Mesothelial cell of epicardium (in vitro differentiated cells): ENCODE data around the gene PRIMPOL. TPM values are rescaled to one million over a fixed set of nuclear protein-coding genes. Genes with fewer than 3 reads are reported as not detected.

Experiments
- DNase-seq, 2 experiments: peaks; one replicate each; pipeline ENCODE4 v3.0.0; 2021; ENCODE audit warnings: low spot score in 2 of 2; ENCODE audit not compliant: unreplicated experiment in 2 of 2
- H3K27ac Mint-ChIP-seq: 2 replicates; pipeline ENCODE4 v1.8.0; 2021; ENCODE audit warnings: mixed read lengths
- H3K27me3 Mint-ChIP-seq: 2 replicates; pipeline ENCODE4 v1.8.0; 2021; ENCODE audit warnings: low read depth, mixed read lengths
- H3K36me3 Mint-ChIP-seq: 2 replicates; pipeline ENCODE4 v1.8.0; 2021; ENCODE audit warnings: mixed read lengths
- H3K4me1 Mint-ChIP-seq: 2 replicates; pipeline ENCODE4 v1.8.0; 2021; ENCODE audit warnings: mixed read lengths
- H3K4me3 Mint-ChIP-seq: 2 replicates; pipeline ENCODE4 v1.8.0; 2021; ENCODE audit warnings: mild to moderate bottlenecking, moderate library complexity, mixed read lengths
- H3K9me3 Mint-ChIP-seq: 2 replicates; pipeline ENCODE4 v1.8.0; 2021; ENCODE audit warnings: mixed read lengths
- total RNA-seq: library from RNA; stranded (reverse); gene quantifications from 3 replicates; pipeline ENCODE4 v1.2.1, GENCODE V29; 2021
- TF ChIP-seq, protein P1 (sequence below): fragments of 200-600 bp; sonication (generic); IDR thresholded peaks from one replicate; pipeline ENCODE4 v1.5.0; 2021; ENCODE audit warnings: antibody characterized with exemption; ENCODE audit not compliant: unreplicated experiment

The PRIMPOL gene
- total RNA-seq, 1 donor from 2014 or later, result 22.3 TPM

DNA sequence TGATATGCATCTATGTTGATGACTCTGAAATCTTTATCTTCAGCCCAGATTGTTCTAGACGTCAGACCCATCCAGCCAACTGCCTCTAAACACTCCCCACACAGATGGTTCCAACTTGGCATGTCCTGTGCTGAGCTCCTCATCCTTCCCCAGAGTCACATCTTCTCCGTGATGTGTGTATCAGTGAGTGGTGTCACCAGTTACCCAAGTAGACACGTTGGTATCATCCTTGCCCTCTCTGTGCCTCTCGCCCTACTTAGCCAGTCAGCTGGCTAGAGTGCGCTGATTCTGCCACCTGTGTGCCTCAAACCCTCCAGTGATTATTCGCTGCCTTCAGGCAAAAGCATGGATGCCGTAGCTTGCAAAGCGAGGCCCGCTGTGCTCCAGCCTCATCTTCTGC lies 18.6 kb downstream of the PRIMPOL start:
- no peaks in the 10 kb centered on the region for H3K4me1 Mint-ChIP-seq
- no peaks in the 10 kb centered on the region for H3K27me3 Mint-ChIP-seq
- TF ChIP-seq, protein P1, sequence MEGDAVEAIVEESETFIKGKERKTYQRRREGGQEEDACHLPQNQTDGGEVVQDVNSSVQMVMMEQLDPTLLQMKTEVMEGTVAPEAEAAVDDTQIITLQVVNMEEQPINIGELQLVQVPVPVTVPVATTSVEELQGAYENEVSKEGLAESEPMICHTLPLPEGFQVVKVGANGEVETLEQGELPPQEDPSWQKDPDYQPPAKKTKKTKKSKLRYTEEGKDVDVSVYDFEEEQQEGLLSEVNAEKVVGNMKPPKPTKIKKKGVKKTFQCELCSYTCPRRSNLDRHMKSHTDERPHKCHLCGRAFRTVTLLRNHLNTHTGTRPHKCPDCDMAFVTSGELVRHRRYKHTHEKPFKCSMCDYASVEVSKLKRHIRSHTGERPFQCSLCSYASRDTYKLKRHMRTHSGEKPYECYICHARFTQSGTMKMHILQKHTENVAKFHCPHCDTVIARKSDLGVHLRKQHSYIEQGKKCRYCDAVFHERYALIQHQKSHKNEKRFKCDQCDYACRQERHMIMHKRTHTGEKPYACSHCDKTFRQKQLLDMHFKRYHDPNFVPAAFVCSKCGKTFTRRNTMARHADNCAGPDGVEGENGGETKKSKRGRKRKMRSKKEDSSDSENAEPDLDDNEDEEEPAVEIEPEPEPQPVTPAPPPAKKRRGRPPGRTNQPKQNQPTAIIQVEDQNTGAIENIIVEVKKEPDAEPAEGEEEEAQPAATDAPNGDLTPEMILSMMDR, result no peak
- peaks cover 28% of the 10 kb centered on the region for H3K36me3 Mint-ChIP-seq
- H3K4me3 Mint-ChIP-seq, result no peak overlapping the region
- no peak overlapping the region for H3K27ac Mint-ChIP-seq
- DNase-seq, result no peak
- H3K9me3 Mint-ChIP-seq, result no peaks in the 10 kb centered on the region

DNA sequence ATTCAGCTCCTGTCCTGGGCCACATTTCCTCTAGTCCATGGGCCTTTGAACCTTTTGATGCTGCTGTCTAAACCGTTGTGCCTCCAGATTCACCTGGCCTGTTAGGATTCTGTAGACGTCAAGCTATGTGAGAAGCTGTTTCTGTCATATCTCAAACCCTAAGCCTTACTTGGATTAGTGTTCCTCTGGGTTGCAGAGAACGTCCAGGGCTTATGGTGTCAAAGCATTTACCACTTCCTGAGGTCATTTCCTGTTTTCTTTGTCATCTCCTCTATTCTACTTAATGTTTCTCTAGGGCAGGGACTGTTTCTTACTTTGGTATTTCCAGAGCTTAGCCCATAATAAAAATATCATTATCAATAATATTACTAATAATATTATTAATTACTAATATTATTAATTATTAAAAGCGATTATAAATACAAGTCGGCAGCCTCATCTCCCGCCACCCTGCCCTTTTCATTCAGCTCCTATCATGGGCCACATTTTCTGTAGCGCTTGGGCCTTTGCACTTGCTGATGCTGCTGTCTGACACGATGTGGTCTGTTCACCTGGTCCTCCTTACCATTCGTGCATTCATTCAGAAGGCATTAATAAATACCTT lies 19.1 kb downstream of the PRIMPOL start:
- Mint-ChIP-seq H3K36me3 (peaks cover 28% of the 10 kb centered on the region), H3K4me3 (no peak overlapping the region), H3K9me3 (no peaks in the 10 kb centered on the region), H3K27me3 (no peaks in the 10 kb centered on the region), H3K4me1 (no peaks in the 10 kb centered on the region), H3K27ac (no peak overlapping the region)
- TF ChIP-seq, protein P1, result no peak
- no peak for DNase-seq

DNA sequence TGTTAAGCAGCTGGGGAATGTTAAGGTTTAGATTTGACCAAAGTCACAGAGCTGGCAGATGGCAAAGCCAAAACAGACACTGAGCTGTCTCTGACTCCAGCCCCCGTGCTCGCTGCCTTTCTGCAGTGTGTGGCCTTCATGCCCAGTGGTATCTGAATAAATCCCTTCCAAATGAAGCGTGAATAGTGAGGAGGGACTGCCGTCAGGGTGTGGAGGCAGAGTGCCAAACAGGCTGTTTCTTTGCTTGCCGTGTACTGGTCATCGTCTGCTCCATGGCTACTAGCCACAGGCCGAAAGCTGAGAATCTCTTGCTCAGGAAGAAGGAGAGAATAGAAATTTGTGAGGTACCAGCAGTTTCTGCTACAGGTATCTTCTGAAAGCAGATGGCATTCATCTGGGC lies 19.7 kb downstream of the PRIMPOL start:
- no peaks in the 10 kb centered on the region for H3K27me3 Mint-ChIP-seq
- peaks cover 32% of the 10 kb centered on the region for H3K36me3 Mint-ChIP-seq
- H3K9me3 Mint-ChIP-seq, result no peaks in the 10 kb centered on the region
- no peak overlapping the region for H3K27ac Mint-ChIP-seq
- H3K4me3 Mint-ChIP-seq, result no peak overlapping the region
- TF ChIP-seq, protein P1, result no peak
- no peak for DNase-seq
- H3K4me1 Mint-ChIP-seq, result no peaks in the 10 kb centered on the region

DNA sequence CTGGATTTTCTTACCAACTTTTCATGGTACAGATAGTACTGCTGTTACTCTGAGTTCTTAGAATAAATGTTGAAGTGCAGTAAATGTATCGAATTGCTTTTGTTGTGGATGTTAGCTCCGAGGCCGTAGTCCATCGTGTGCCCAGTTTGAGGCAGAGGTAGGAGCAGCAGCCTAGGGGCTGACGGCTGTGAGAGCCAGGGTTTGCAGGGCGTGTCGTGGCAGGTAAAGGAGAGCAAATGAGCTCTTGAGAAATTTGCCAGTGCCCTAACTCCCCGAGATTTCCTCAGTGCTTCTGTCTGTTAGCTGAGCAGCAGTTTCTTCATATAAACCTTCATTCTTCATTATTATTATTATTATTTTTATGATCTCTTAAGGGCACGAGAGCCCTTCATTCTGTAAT lies 21.6 kb downstream of the PRIMPOL start:
- Mint-ChIP-seq H3K27me3 (no peaks in the 10 kb centered on the region), H3K4me1 (no peaks in the 10 kb centered on the region), H3K27ac (no peak overlapping the region), H3K4me3 (no peak overlapping the region), H3K9me3 (no peaks in the 10 kb centered on the region), H3K36me3 (peaks cover 33% of the 10 kb centered on the region)
- TF ChIP-seq, protein P1, result no peak
- DNase-seq, result no peak

DNA sequence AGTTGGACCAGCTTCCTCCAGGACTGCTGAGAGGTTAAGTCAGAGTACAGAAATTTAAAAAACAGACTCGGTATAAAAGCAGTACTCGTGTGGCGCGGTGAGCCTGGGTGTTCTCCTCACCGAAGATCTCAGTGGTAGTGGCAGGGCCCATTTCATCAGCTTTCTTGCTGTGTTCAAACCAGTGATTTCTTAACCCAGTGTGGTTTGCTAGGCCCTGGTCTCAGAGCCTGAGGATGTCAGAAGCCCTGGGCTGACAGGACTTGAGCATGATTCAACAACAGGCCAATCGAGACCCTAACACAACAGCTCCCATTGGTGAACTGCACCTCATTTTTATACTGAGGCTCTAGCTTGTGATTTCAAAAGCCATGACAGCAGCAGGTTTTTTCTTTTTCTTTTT lies 23.2 kb downstream of the PRIMPOL start:
- no peak for DNase-seq
- H3K36me3 Mint-ChIP-seq, result peaks cover 27% of the 10 kb centered on the region
- no peak overlapping the region for H3K4me3 Mint-ChIP-seq
- H3K9me3 Mint-ChIP-seq, result no peaks in the 10 kb centered on the region
- no peaks in the 10 kb centered on the region for H3K4me1 Mint-ChIP-seq
- no peaks in the 10 kb centered on the region for H3K27me3 Mint-ChIP-seq
- H3K27ac Mint-ChIP-seq, result no peak overlapping the region
- TF ChIP-seq, protein P1, result no peak

DNA sequence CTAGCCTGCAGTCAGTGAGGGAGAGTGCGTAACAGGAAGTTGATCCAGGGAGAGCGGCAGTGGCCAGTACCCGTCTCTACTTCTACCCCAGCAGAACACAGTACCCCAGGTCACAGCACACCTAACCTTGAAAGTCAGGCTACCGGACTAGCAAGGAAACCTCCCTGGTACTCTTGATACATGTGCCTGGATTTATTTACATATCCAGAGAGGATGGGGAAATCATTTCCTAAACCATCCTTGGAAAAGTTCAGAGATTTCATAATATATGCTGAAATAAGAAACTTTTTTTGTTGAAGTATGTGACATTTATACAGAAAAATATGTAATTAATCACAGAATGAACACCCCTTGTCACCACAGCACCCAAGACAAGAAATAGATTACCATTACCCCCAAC lies 24.5 kb downstream of the PRIMPOL start:
- no peaks in the 10 kb centered on the region for H3K9me3 Mint-ChIP-seq
- peaks cover 19% of the 10 kb centered on the region for H3K36me3 Mint-ChIP-seq
- TF ChIP-seq, protein P1, result no peak
- no peak for DNase-seq
- no peak overlapping the region for H3K27ac Mint-ChIP-seq
- no peaks in the 10 kb centered on the region for H3K4me1 Mint-ChIP-seq
- no peaks in the 10 kb centered on the region for H3K27me3 Mint-ChIP-seq
- no peak overlapping the region for H3K4me3 Mint-ChIP-seq
